HL-60 (cell line): Measurements from ENCODE around the gene SERPINB13.

Experiments
- DNase-seq, 2 experiments: peaks; one replicate each; pipeline ENCODE4 v3.0.0-alpha.2; 2010 to 2020; ENCODE audit warnings: low read depth in 1 of 2, low spot score in 1 of 2
- H3K27ac ChIP-seq: fragments of 250-450 bp; sonication (Bioruptor Pico); replicated peaks from 2 replicates; pipeline ENCODE4 v1.5.1; 2020; ENCODE audit warnings: mild to moderate bottlenecking, moderate library complexity
- H3K27me3 ChIP-seq: fragments of 250-450 bp; sonication (Bioruptor Pico); 2 replicates; pipeline ENCODE4 v1.5.1; 2021; ENCODE audit warnings: mild to moderate bottlenecking, moderate library complexity; ENCODE audit not compliant: insufficient read depth, poor library complexity, severe bottlenecking
- H3K4me3 ChIP-seq: replicated peaks from 2 replicates; pipeline ENCODE4 v1.5.1; 2011; ENCODE audit warnings: mild to moderate bottlenecking, control low read depth, low read length; ENCODE audit not compliant: insufficient read depth
- CTCF ChIP-seq: IDR thresholded peaks from one replicate; pipeline ENCODE4 v1.5.1; 2011; ENCODE audit warnings: low read length, control low read depth, inconsistent platforms; ENCODE audit not compliant: insufficient read depth
- GABPA ChIP-seq: IDR thresholded peaks from 2 replicates; pipeline ENCODE4 v1.6.1; 2012; ENCODE audit warnings: low read depth
- POLR2AphosphoS5 ChIP-seq: IDR thresholded peaks from 2 replicates; pipeline ENCODE4 v1.6.1; 2012; ENCODE audit warnings: low read depth
- REST ChIP-seq: IDR thresholded peaks from 2 replicates; pipeline ENCODE4 v1.6.1; 2012; ENCODE audit warnings: low read depth; ENCODE audit not compliant: insufficient replicate concordance
- SPI1 ChIP-seq: IDR thresholded peaks from 2 replicates; pipeline ENCODE4 v1.6.1; 2012; ENCODE audit warnings: low read depth, mild to moderate bottlenecking, borderline replicate concordance

The SERPINB13 gene

GRCh38 chr18:63551769-63552168 is 35.4 kb upstream of the SERPINB13 start:
- no peak for DNase-seq
- Histone ChIP-seq H3K27ac (no peak overlapping the region), H3K4me3 (no peak overlapping the region), H3K27me3 (no peaks in the 10 kb centered on the region)
- no peak for TF ChIP-seq POLR2AphosphoS5
- TF ChIP-seq REST = no peak
- no peak for TF ChIP-seq SPI1
- TF ChIP-seq GABPA = no peak
- no peak for TF ChIP-seq CTCF

DNA sequence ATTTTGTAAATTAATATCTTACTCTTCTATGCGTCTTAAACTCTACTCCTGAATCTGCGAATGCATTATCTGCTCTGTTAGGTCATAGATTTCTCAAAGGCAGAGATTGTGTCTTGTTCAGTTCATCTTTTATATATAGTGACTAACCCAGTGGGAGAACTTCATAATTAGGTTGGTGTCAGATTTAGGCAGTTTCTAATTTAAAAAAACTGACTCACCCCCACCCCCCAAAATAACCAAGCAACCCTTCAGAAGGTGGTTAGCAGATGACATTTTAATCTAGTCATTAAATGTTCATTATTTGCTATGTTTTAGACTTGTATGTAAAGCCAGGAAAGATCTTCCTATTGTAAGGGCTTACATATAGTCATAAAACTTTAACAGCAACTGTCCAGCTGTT is 34.6 kb upstream of the SERPINB13 start:
- DNase-seq = no peak

GRCh38 chr18:63553081-63553480 is 34.1 kb upstream of the SERPINB13 start:
- H3K27me3 ChIP-seq = no peaks in the 10 kb centered on the region

More for the DNA sequence above, 34.6 kb upstream of the SERPINB13 start:
- H3K27me3 ChIP-seq = no peaks in the 10 kb centered on the region
- no peak overlapping the region for H3K4me3 ChIP-seq
- TF ChIP-seq CTCF (no peak), GABPA (no peak), POLR2AphosphoS5 (no peak), REST (no peak), SPI1 (no peak)
- peak overlapping the region; percentile 22 for H3K27ac ChIP-seq

More at GRCh38 chr18:63553081-63553480, 34.1 kb upstream of the SERPINB13 start:
- Histone ChIP-seq H3K4me3 (no peak overlapping the region), H3K27ac (peak overlapping the region; percentile 22)
- TF ChIP-seq CTCF = no peak
- TF ChIP-seq POLR2AphosphoS5 = 0 out of 2 replicates have a peak, but pooled peaks have one; percentile 30
- TF ChIP-seq GABPA = no peak
- TF ChIP-seq REST = no peak
- TF ChIP-seq SPI1 = peak; percentile 90
- peak; percentile 70 to 81 for DNase-seq
